ENCODE data around the gene POLR1D. TPM values are rescaled to one million over a fixed set of nuclear protein-coding genes. Genes with fewer than 3 reads are reported as not detected.

Gene POLR1D
- total RNA-seq, 1 donor, result 93.7 TPM

- Histone ChIP-seq H3K27me3 (ENCODE audit: insufficient read depth, low read length) (no peaks in the 10 kb centered on the region), H3K79me2 (ENCODE audit: insufficient read depth, low read length) (peaks cover 7% of the 10 kb centered on the region), H3K27ac (ENCODE audit: low read depth, low read length) (no peak overlapping the region), H3K4me3 (ENCODE audit: insufficient read depth, low read length) (no peak overlapping the region), H3K4me2 (ENCODE audit: insufficient read depth, low read length) (no peak overlapping the region), H4K20me1 (ENCODE audit: insufficient read depth, low read length) (peaks cover 10% of the 10 kb centered on the region), H3K4me1 (ENCODE audit: insufficient read depth, low read length) (peaks cover 11% of the 10 kb centered on the region), H3K36me3 (ENCODE audit: insufficient read depth, low read length) (peaks cover 23% of the 10 kb centered on the region), H2AFZ (ENCODE audit: low read length) (no peak overlapping the region), H3K9me3 (ENCODE audit: low read depth, low read length) (peaks cover 2% of the 10 kb centered on the region)
- no peak for DNase-seq (ENCODE audit: insufficient read length, low spot score, missing footprints)
- no peak for TF ChIP-seq CTCF (IDR thresholded peaks at IDR 0.05; ENCODE audit: extremely low read depth, low read depth, low read length)
Observed at GRCh38 chr13:27654059-27654458, 32.4 kb downstream of the POLR1D start.

- H3K36me3 ChIP-seq (ENCODE audit: insufficient read depth, low read length), result peaks cover 16% of the 10 kb centered on the region
- no peak for DNase-seq (ENCODE audit: insufficient read length, low spot score, missing footprints)
- peaks cover 10% of the 10 kb centered on the region for H4K20me1 ChIP-seq (ENCODE audit: insufficient read depth, low read length)
- H3K4me2 ChIP-seq (ENCODE audit: insufficient read depth, low read length), result no peak overlapping the region
- peaks cover 2% of the 10 kb centered on the region for H3K9me3 ChIP-seq (ENCODE audit: low read depth, low read length)
- TF ChIP-seq CTCF (IDR thresholded peaks at IDR 0.05; ENCODE audit: extremely low read depth, low read depth, low read length), result no peak
- no peak overlapping the region for H3K27ac ChIP-seq (ENCODE audit: low read depth, low read length)
- peaks cover 16% of the 10 kb centered on the region for H3K4me1 ChIP-seq (ENCODE audit: insufficient read depth, low read length)
- H3K4me3 ChIP-seq (ENCODE audit: insufficient read depth, low read length), result no peak overlapping the region
- H2AFZ ChIP-seq (ENCODE audit: low read length), result no peak overlapping the region
- H3K27me3 ChIP-seq (ENCODE audit: insufficient read depth, low read length), result no peaks in the 10 kb centered on the region
- peaks cover 7% of the 10 kb centered on the region for H3K79me2 ChIP-seq (ENCODE audit: insufficient read depth, low read length)
Observed at GRCh38 chr13:27654816-27655215, 33.1 kb downstream of the POLR1D start.

- Histone ChIP-seq H3K4me1 (ENCODE audit: insufficient read depth, low read length) (peaks cover 16% of the 10 kb centered on the region), H2AFZ (ENCODE audit: low read length) (no peak overlapping the region), H3K79me2 (ENCODE audit: insufficient read depth, low read length) (peaks cover 12% of the 10 kb centered on the region), H3K27me3 (ENCODE audit: insufficient read depth, low read length) (no peaks in the 10 kb centered on the region), H3K9me3 (ENCODE audit: low read depth, low read length) (no peaks in the 10 kb centered on the region), H3K27ac (ENCODE audit: low read depth, low read length) (no peak overlapping the region), H3K4me2 (ENCODE audit: insufficient read depth, low read length) (no peak overlapping the region), H3K4me3 (ENCODE audit: insufficient read depth, low read length) (no peak overlapping the region), H4K20me1 (ENCODE audit: insufficient read depth, low read length) (peaks cover 14% of the 10 kb centered on the region), H3K36me3 (ENCODE audit: insufficient read depth, low read length) (no peaks in the 10 kb centered on the region)
- DNase-seq (ENCODE audit: insufficient read length, low spot score, missing footprints), result no peak
- TF ChIP-seq CTCF (IDR thresholded peaks at IDR 0.05; ENCODE audit: extremely low read depth, low read depth, low read length), result no peak
Observed at GRCh38 chr13:27657724-27658123, 36.0 kb downstream of the POLR1D start.

GRCh38 chr13:27658546-27658945 lies 36.9 kb downstream of the POLR1D start:
- H3K9me3 ChIP-seq (ENCODE audit: low read depth, low read length), result no peaks in the 10 kb centered on the region
- DNase-seq (ENCODE audit: insufficient read length, low spot score, missing footprints), result no peak
- peaks cover 16% of the 10 kb centered on the region for H3K4me1 ChIP-seq (ENCODE audit: insufficient read depth, low read length)
- peaks cover 14% of the 10 kb centered on the region for H3K79me2 ChIP-seq (ENCODE audit: insufficient read depth, low read length)
- H3K4me3 ChIP-seq (ENCODE audit: insufficient read depth, low read length), result no peak overlapping the region
- H3K36me3 ChIP-seq (ENCODE audit: insufficient read depth, low read length), result no peaks in the 10 kb centered on the region
- no peak overlapping the region for H2AFZ ChIP-seq (ENCODE audit: low read length)
- peaks cover 18% of the 10 kb centered on the region for H4K20me1 ChIP-seq (ENCODE audit: insufficient read depth, low read length)
- no peak for TF ChIP-seq CTCF (IDR thresholded peaks at IDR 0.05; ENCODE audit: extremely low read depth, low read depth, low read length)
- peak overlapping the region; percentile 43 for H3K27ac ChIP-seq (ENCODE audit: low read depth, low read length)
- no peak overlapping the region for H3K4me2 ChIP-seq (ENCODE audit: insufficient read depth, low read length)
- no peaks in the 10 kb centered on the region for H3K27me3 ChIP-seq (ENCODE audit: insufficient read depth, low read length)
